ENCODE measurements around the gene BIRC7.

DNA sequence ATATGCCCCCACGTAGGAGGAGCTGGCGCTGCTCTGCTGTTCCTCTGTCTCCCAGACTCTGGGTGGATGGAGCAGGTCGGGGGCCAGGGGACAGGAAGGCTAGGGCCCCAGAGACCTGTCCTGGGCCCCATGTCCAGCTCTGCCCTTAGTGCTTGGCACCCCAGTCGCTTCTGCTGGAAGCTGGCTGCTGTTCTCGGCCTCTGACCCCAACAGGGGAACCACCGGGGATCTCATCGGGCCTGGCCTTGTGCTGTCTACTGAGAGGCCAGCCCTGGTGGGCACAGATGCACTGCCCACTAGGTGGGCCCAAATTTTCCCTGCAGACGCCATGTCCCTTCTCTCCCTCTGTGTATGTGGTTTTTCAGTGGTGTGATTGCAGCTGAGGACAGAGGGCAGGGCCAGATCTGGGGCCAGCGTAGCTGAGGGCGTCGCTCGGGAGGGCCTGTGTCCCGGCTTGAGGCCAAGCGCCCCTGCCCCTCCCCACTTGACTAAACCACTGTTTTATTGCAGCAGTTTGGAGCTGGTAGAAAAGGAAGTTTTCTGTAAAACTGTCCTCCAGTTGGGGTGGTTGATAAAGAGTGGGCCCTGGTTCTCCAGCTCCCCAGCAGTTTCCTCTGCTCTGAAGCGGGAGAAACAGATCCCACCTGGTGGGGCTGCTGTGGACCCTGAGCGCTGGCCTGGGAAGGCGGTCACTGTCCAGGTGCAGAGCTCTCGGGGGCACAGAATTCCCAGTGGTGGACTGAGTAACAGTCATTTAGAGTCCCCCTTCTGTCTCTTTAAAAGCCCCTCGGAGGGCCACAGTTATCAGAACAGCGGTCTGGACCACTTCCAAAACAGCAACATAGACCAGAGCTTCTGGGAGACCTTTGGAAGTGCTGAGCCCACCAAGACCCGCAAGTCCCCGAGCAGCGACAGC lies 51.3 kb downstream of the BIRC7 start:
- TF ChIP-seq, protein P1, sequence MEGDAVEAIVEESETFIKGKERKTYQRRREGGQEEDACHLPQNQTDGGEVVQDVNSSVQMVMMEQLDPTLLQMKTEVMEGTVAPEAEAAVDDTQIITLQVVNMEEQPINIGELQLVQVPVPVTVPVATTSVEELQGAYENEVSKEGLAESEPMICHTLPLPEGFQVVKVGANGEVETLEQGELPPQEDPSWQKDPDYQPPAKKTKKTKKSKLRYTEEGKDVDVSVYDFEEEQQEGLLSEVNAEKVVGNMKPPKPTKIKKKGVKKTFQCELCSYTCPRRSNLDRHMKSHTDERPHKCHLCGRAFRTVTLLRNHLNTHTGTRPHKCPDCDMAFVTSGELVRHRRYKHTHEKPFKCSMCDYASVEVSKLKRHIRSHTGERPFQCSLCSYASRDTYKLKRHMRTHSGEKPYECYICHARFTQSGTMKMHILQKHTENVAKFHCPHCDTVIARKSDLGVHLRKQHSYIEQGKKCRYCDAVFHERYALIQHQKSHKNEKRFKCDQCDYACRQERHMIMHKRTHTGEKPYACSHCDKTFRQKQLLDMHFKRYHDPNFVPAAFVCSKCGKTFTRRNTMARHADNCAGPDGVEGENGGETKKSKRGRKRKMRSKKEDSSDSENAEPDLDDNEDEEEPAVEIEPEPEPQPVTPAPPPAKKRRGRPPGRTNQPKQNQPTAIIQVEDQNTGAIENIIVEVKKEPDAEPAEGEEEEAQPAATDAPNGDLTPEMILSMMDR (conservative IDR thresholded peaks at IDR 0.05; ENCODE audit: low read depth, low read length), result no peak
- TF ChIP-seq RAD21 (IDR thresholded peaks at IDR 0.05; ENCODE audit: low read length), result no peak
- TF ChIP-seq SMC3 (IDR thresholded peaks at IDR 0.05; ENCODE audit: low read depth, low read length), result no peak
- no peak for TF ChIP-seq MAZ (IDR thresholded peaks at IDR 0.05; ENCODE audit: borderline replicate concordance, low read depth, low read length)
- no peak for TF ChIP-seq RCOR1 (IDR thresholded peaks at IDR 0.05; ENCODE audit: insufficient replicate concordance, low read length)
- TF ChIP-seq POLR2A (IDR thresholded peaks at IDR 0.05; ENCODE audit: low read depth, low read length), result no peak
- no peak for TF ChIP-seq CEBPB (IDR thresholded peaks at IDR 0.05; ENCODE audit: low read depth, low read length)
- TF ChIP-seq MXI1 (IDR thresholded peaks at IDR 0.05; ENCODE audit: borderline replicate concordance, low read depth, low read length), result no peak
- TF ChIP-seq NFE2L2 (IDR thresholded peaks at IDR 0.05; ENCODE audit: low read depth, low read length), result no peak
- TF ChIP-seq BHLHE40 (IDR thresholded peaks at IDR 0.05; ENCODE audit: low read depth, low read length), result no peak
- no peak for TF ChIP-seq CHD1 (IDR thresholded peaks at IDR 0.05; ENCODE audit: low read depth, low read length)
- TF ChIP-seq FOS (IDR thresholded peaks at IDR 0.05; ENCODE audit: low read depth, low read length), result no peak

Measured in IMR-90 (cell line).